ENCODE data around the gene FASN. TPM values are rescaled to one million over a fixed set of nuclear protein-coding genes. Genes with fewer than 3 reads are reported as not detected.

The FASN gene
- total and polyA plus RNA-seq, 2 donors (not counting 1 experiment from before 2014, with no cell fraction given) = 19.4 to 35.6 TPM

DNA sequence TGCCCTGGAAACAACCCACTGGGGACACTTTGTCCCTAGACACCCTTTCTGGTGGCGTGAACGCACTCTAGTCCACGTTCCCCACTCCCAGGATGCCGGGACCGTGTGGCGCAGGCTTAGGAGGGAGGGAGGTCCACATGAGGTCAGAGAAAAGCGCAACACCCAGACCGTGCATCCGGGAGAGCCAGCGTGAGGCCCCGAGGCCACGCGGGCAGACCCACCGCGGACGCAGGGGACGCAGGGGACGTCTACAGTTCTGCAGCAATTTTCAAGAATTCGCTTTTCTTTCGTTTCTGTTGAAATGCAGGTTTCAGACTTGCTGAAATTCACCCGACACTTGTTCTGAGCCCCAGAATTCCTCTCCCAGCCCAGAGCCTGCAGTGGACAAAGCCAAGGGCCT, 51.1 kb downstream of the FASN start:
- CTCF ChIA-PET = no interaction called here
- no peak overlapping the region for H3K4me2 ChIP-seq (replicated peaks; ENCODE audit: low read depth, low read length, poor library complexity, severe bottlenecking)
- no peak overlapping the region for H3K9ac ChIP-seq (ENCODE audit: low read length)
- H3K9me3 Mint-ChIP-seq (ENCODE audit: insufficient read depth) = no peaks in the 10 kb centered on the region
- no peaks in the 10 kb centered on the region for H3K27me3 ChIP-seq (replicated peaks in 1 of 4; ENCODE audit: control extremely low read depth in 1 of 4, control insufficient read depth in 3 of 4, insufficient read depth in 4 of 4, low read length in 3 of 4)
- H2AFZ ChIP-seq (ENCODE audit: insufficient read depth, low read depth, low read length, poor library complexity, severe bottlenecking) = no peak overlapping the region
- intact Hi-C loops (cut with micrococcal nuclease) = no loop called here
- no peak for ATAC-seq (ENCODE audit: low read depth)
- no peaks in the 10 kb centered on the region for H3K9me3 ChIP-seq (ENCODE audit: control extremely low read depth in 1 of 3, control insufficient read depth in 2 of 3, insufficient read depth in 1 of 3, low read length in 2 of 3)
- no peak for TF ChIP-seq EZH2 (IDR thresholded peaks at IDR 0.05; ENCODE audit: borderline replicate concordance, insufficient read depth, low read depth, low read length, poor library complexity, severe bottlenecking)
- DNase-seq = no peak
- H3K4me3 Mint-ChIP-seq = no peak overlapping the region
- H3K27me3 Mint-ChIP-seq = no peaks in the 10 kb centered on the region
- H3K4me3 ChIP-seq (ENCODE audit: control extremely low read depth in 1 of 5, extremely low read depth in 1 of 5, insufficient read depth in 1 of 5, low read depth in 2 of 5, low read length in 4 of 5) = no peak overlapping the region
- no peaks in the 10 kb centered on the region for H4K20me1 ChIP-seq (ENCODE audit: control insufficient read depth, insufficient read depth, low read length, poor library complexity, severe bottlenecking)
- peaks cover 9% of the 10 kb centered on the region for H3K79me2 ChIP-seq (ENCODE audit: control insufficient read depth, insufficient read depth, low read length)
- no peak overlapping the region for H3K27ac Mint-ChIP-seq
- H3K4me1 Mint-ChIP-seq = peaks cover 10% of the 10 kb centered on the region
- no peak overlapping the region for H3K27ac ChIP-seq (ENCODE audit: low read length in 2 of 2)
- peaks cover 9 to 14% of the 10 kb centered on the region in 2 donors for H3K4me1 ChIP-seq (ENCODE audit: control insufficient read depth in 2 of 2, insufficient read depth in 2 of 2, low read length in 2 of 2)
- WGBS (ENCODE audit: insufficient coverage) = 97% methylated on average over 21 of the region's 21 CpGs
- POLR2A ChIA-PET = no interaction called here
- peaks cover 0 to 2% of the 10 kb centered on the region in 2 experiments for H3K36me3 ChIP-seq (replicated peaks in 1 of 2; ENCODE audit: control extremely low read depth in 1 of 2, control insufficient read depth in 1 of 2, extremely low read depth in 1 of 2, insufficient read depth in 2 of 2, low read length in 1 of 2)

GRCh38 chr17:82045936-82046484, 52.0 kb downstream of the FASN start:
- ChIA-PET POLR2A (no interaction called here), CTCF (no interaction called here)
- Histone ChIP-seq H3K79me2 (ENCODE audit: control insufficient read depth, insufficient read depth, low read length) (peaks cover 7% of the 10 kb centered on the region), H4K20me1 (ENCODE audit: control insufficient read depth, insufficient read depth, low read length, poor library complexity, severe bottlenecking) (no peaks in the 10 kb centered on the region), H3K4me2 (replicated peaks; ENCODE audit: low read depth, low read length, poor library complexity, severe bottlenecking) (no peak overlapping the region), H2AFZ (ENCODE audit: insufficient read depth, low read depth, low read length, poor library complexity, severe bottlenecking) (no peak overlapping the region), H3K27me3 (replicated peaks in 1 of 4; ENCODE audit: control extremely low read depth in 1 of 4, control insufficient read depth in 3 of 4, insufficient read depth in 4 of 4, low read length in 3 of 4) (no peaks in the 10 kb centered on the region), H3K9ac (ENCODE audit: low read length) (no peak overlapping the region), H3K27ac (ENCODE audit: low read length in 2 of 2) (no peak overlapping the region), H3K4me3 (ENCODE audit: control extremely low read depth in 1 of 5, extremely low read depth in 1 of 5, insufficient read depth in 1 of 5, low read depth in 2 of 5, low read length in 4 of 5) (no peak overlapping the region), H3K4me1 (ENCODE audit: control insufficient read depth in 2 of 2, insufficient read depth in 2 of 2, low read length in 2 of 2) (peaks cover 8 to 13% of the 10 kb centered on the region in 2 donors), H3K9me3 (ENCODE audit: control extremely low read depth in 1 of 3, control insufficient read depth in 2 of 3, insufficient read depth in 1 of 3, low read length in 2 of 3) (no peaks in the 10 kb centered on the region), H3K36me3 (replicated peaks in 1 of 2; ENCODE audit: control extremely low read depth in 1 of 2, control insufficient read depth in 1 of 2, extremely low read depth in 1 of 2, insufficient read depth in 2 of 2, low read length in 1 of 2) (peaks cover 0 to 2% of the 10 kb centered on the region in 2 experiments)
- Mint-ChIP-seq H3K27me3 (no peaks in the 10 kb centered on the region), H3K4me3 (no peak overlapping the region), H3K4me1 (peaks cover 10% of the 10 kb centered on the region), H3K9me3 (ENCODE audit: insufficient read depth) (no peaks in the 10 kb centered on the region), H3K27ac (no peak overlapping the region)
- WGBS (ENCODE audit: insufficient coverage) = 94% methylated on average over 10 of the region's 14 CpGs
- DNase-seq (no peak), ATAC-seq (ENCODE audit: low read depth) (no peak)
- intact Hi-C loops (cut with micrococcal nuclease) = no loop called here
- TF ChIP-seq CTCF (IDR thresholded peaks at IDR 0.05) (no peak), EZH2 (IDR thresholded peaks at IDR 0.05; ENCODE audit: borderline replicate concordance, insufficient read depth, low read depth, low read length, poor library complexity, severe bottlenecking) (no peak)

Measured in B cell (primary cell).